NCI-H526 treated with DMSO at 0.1 percent for 48 hours (cell line): ENCODE results near the gene NUDT16L1.

Experiments
- DNase-seq: peaks from one replicate; lab custom pipeline; 2025; lab: John Stamatoyannopoulos, UW

Gene NUDT16L1

GRCh38 chr16:4695473-4696171, 2.3 kb downstream of the NUDT16L1 start:
- no peak for DNase-seq

- DNase-seq = no peak
Measured at GRCh38 chr16:4696172-4696904, 3.0 kb downstream of the NUDT16L1 start.

GRCh38 chr16:4696905-4697847, 3.8 kb downstream of the NUDT16L1 start:
- DNase-seq = no peak

GRCh38 chr16:4697848-4698291, 4.5 kb downstream of the NUDT16L1 start:
- no peak for DNase-seq

GRCh38 chr16:4698321-4699045, 5.1 kb downstream of the NUDT16L1 start:
- no peak for DNase-seq

- DNase-seq = no peak
Measured at GRCh38 chr16:4699046-4699556, 5.7 kb downstream of the NUDT16L1 start.

GRCh38 chr16:4700380-4700996, 7.1 kb downstream of the NUDT16L1 start:
- no peak for DNase-seq

GRCh38 chr16:4700997-4701743, 7.8 kb downstream of the NUDT16L1 start:
- DNase-seq = no peak

GRCh38 chr16:4701791-4702465, 8.6 kb downstream of the NUDT16L1 start:
- DNase-seq = no peak

- DNase-seq = no peak
Measured at GRCh38 chr16:4702466-4702808, 9.1 kb downstream of the NUDT16L1 start.

GRCh38 chr16:4703906-4704305, 10.5 kb downstream of the NUDT16L1 start:
- no peak for DNase-seq

GRCh38 chr16:4704491-4704890, 11.1 kb downstream of the NUDT16L1 start:
- no peak for DNase-seq

- no peak for DNase-seq
Measured at GRCh38 chr16:4704913-4705312, 11.6 kb downstream of the NUDT16L1 start.

- DNase-seq = no peak
Measured at GRCh38 chr16:4706871-4707270, 13.5 kb downstream of the NUDT16L1 start.

- no peak for DNase-seq
Measured at GRCh38 chr16:4709481-4709880, 16.1 kb downstream of the NUDT16L1 start.

- DNase-seq = no peak
Measured at GRCh38 chr16:4713663-4714501, 20.5 kb downstream of the NUDT16L1 start.

- no peak for DNase-seq
Measured at GRCh38 chr16:4714996-4715395, 21.6 kb downstream of the NUDT16L1 start.

- no peak for DNase-seq
Measured at GRCh38 chr16:4718466-4718865, 25.1 kb downstream of the NUDT16L1 start.
